Fibroblast of lung (primary cell): ENCODE measurements around the gene NAP1L4. TPM values are rescaled to one million over a fixed set of nuclear protein-coding genes. Genes with fewer than 3 reads are reported as not detected.

Source experiments
- DNase-seq, 2 donors: peaks; one replicate each; pipeline versions ENCODE4 v3.0.0 to v3.0.0-alpha.2; 2010; ENCODE audit warnings: low read depth in 2 of 2
- H2AFZ ChIP-seq: 2 replicates; pipeline ENCODE4 v1.5.1; 2012; ENCODE audit warnings: low read length, control low read depth, inconsistent platforms
- H3K27ac ChIP-seq: 2 replicates; pipeline ENCODE4 v1.5.1; 2011; ENCODE audit warnings: low read length, control low read depth; ENCODE audit not compliant: insufficient read depth
- H3K27me3 ChIP-seq: 2 replicates; pipeline ENCODE4 v1.5.1; 2011; ENCODE audit warnings: mild to moderate bottlenecking, low read length; ENCODE audit not compliant: control insufficient read depth, insufficient read depth
- H3K36me3 ChIP-seq: 2 replicates; pipeline ENCODE4 v1.5.1; 2011; ENCODE audit warnings: low read length; ENCODE audit not compliant: control insufficient read depth, insufficient read depth
- H3K4me1 ChIP-seq: 2 replicates; pipeline ENCODE4 v1.5.1; 2011; ENCODE audit warnings: low read length; ENCODE audit not compliant: control insufficient read depth, insufficient read depth; ENCODE audit errors: extremely low read depth
- H3K4me2 ChIP-seq: 2 replicates; pipeline ENCODE4 v1.5.1; 2011; ENCODE audit warnings: low read length, control low read depth; ENCODE audit not compliant: insufficient read depth; ENCODE audit errors: extremely low read depth
- H3K4me3 ChIP-seq, 4 experiments: fragments of 200-600 bp in 1 of 4; sonication (generic) in 1 of 4; replicated peaks in 1 of 4; 2 replicates each; pipeline ENCODE4 v1.5.1; 2011 to 2016; ENCODE audit warnings: low read length in 4 of 4, low read depth in 3 of 4, mild to moderate bottlenecking in 3 of 4, control low read depth in 2 of 4, inconsistent platforms in 1 of 4, mixed read lengths in 1 of 4; ENCODE audit not compliant: insufficient read depth in 1 of 4; ENCODE audit errors: control extremely low read depth in 1 of 4
- H3K79me2 ChIP-seq: 2 replicates; pipeline ENCODE4 v1.5.1; 2012; ENCODE audit warnings: mild to moderate bottlenecking, low read length, inconsistent platforms; ENCODE audit not compliant: control insufficient read depth, insufficient read depth
- H3K9ac ChIP-seq: 2 replicates; pipeline ENCODE4 v1.5.1; 2011; ENCODE audit warnings: mild to moderate bottlenecking, low read length, control low read depth; ENCODE audit not compliant: insufficient read depth
- H3K9me3 ChIP-seq: 2 replicates; pipeline ENCODE4 v1.5.1; 2012; ENCODE audit warnings: low read depth, low read length; ENCODE audit not compliant: control insufficient read depth, insufficient read depth
- H4K20me1 ChIP-seq: 2 replicates; pipeline ENCODE4 v1.5.1; 2011; ENCODE audit warnings: low read length; ENCODE audit not compliant: control insufficient read depth, insufficient read depth; ENCODE audit errors: extremely low read depth
- CTCF ChIP-seq, 2 donors: IDR thresholded peaks in 1 of 2; conservative IDR thresholded peaks in 1 of 2; 1 replicate in 1 of 2; 2 replicates in 1 of 2; pipeline ENCODE4 v1.5.1; 2011 to 2012; ENCODE audit warnings: low read length in 2 of 2, control low read depth in 1 of 2, inconsistent platforms in 1 of 2, low read depth in 1 of 2, mild to moderate bottlenecking in 1 of 2
- EZH2 ChIP-seq: IDR thresholded peaks from 2 replicates; pipeline ENCODE4 v1.5.1; 2012; ENCODE audit warnings: low read length, control low read depth, mild to moderate bottlenecking; ENCODE audit errors: missing control alignments
- polyA plus RNA-seq, 2 donors: library from polyadenylated mRNA; depleted of rRNA in 1 of 2; stranded (reverse) in 1 of 2; unstranded in 1 of 2; fragments of >200 nt; gene quantifications; 2 replicates each; pipeline ENCODE4 v1.2.1, GENCODE V29; 2011 to 2012; ENCODE audit warnings: missing spikeins in 1 of 2
- total RNA-seq: library from RNA; depleted of rRNA; stranded (reverse); fragments of >200 nt; gene quantifications from 2 replicates; pipeline ENCODE4 v1.2.1, GENCODE V29; 2014

Gene NAP1L4
- total and polyA plus RNA-seq, 2 donors (not counting 1 experiment from before 2014, with no cell fraction given): 79.5 to 113 TPM

- no peaks in the 10 kb centered on the region for H3K9me3 ChIP-seq
- peak; percentile 87 to 88 for DNase-seq
- peak overlapping the region; percentile 75 for H3K9ac ChIP-seq
- peaks cover 16% of the 10 kb centered on the region for H3K4me1 ChIP-seq
- H2AFZ ChIP-seq: peak overlapping the region; percentile 47
- TF ChIP-seq CTCF (conservative IDR thresholded peaks at IDR 0.05 in 1 of 2, IDR thresholded peaks at IDR 0.05 in 1 of 2; ENCODE audit: low read depth in 1 of 2, low read length in 2 of 2) (no peak), EZH2 (no peak)
- peak overlapping the region; percentile 73 for H3K27ac ChIP-seq
- H3K79me2 ChIP-seq: no peaks in the 10 kb centered on the region
- peak overlapping the region; percentile 75 for H3K4me2 ChIP-seq
- no peaks in the 10 kb centered on the region for H3K36me3 ChIP-seq
- H4K20me1 ChIP-seq: no peaks in the 10 kb centered on the region
- H3K4me3 ChIP-seq: peak overlapping the region; percentile 49 to 78 (median 64)
- no peaks in the 10 kb centered on the region for H3K27me3 ChIP-seq
These were observed 90.0 kb downstream of the NAP1L4 start for GRCh38 chr11:2901854-2902783.

DNA sequence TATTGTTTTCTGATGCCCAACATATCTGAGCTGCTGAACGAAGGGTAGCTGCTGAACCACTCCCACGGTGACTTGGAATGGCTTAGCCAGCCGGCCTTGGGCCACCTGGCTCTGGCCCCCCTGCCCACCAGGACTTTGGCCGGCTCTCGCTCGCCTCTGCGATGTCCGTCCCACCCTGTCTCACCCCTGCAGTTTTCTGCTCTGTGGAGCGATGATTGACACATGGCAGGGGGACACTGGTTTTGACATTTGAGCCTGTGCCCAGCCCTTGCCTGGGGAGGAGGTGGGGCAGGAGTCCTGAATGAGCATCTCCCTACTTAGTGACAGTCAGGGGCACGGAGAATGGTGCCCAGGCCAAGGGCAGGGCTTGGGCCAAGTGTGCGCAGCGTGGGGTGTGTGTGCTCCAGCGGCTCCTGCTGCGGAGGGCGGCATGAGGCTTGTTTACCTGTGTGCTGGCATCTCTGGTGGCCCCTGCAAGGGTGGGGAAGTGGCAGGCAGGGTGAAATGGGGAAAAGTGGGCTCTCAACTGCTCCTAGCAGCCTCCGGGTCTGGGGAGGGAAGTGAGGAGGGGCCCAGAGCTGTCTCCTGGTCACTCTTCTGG, 90.8 kb downstream of the NAP1L4 start:
- Histone ChIP-seq H3K27ac (peak overlapping the region; percentile 63), H3K27me3 (no peaks in the 10 kb centered on the region), H3K79me2 (no peaks in the 10 kb centered on the region), H4K20me1 (no peaks in the 10 kb centered on the region), H2AFZ (peak overlapping the region; percentile 47), H3K4me1 (peaks cover 16% of the 10 kb centered on the region), H3K4me3 (peak overlapping the region in 3 of 4 experiments; percentile 19 to 78 (median 19)), H3K9ac (peak overlapping the region; percentile 48), H3K4me2 (peak overlapping the region; percentile 75), H3K9me3 (no peaks in the 10 kb centered on the region), H3K36me3 (no peaks in the 10 kb centered on the region)
- no peak for TF ChIP-seq EZH2
- TF ChIP-seq CTCF (conservative IDR thresholded peaks at IDR 0.05 in 1 of 2, IDR thresholded peaks at IDR 0.05 in 1 of 2; ENCODE audit: low read depth in 1 of 2, low read length in 2 of 2): no peak
- DNase-seq: no peak

DNA sequence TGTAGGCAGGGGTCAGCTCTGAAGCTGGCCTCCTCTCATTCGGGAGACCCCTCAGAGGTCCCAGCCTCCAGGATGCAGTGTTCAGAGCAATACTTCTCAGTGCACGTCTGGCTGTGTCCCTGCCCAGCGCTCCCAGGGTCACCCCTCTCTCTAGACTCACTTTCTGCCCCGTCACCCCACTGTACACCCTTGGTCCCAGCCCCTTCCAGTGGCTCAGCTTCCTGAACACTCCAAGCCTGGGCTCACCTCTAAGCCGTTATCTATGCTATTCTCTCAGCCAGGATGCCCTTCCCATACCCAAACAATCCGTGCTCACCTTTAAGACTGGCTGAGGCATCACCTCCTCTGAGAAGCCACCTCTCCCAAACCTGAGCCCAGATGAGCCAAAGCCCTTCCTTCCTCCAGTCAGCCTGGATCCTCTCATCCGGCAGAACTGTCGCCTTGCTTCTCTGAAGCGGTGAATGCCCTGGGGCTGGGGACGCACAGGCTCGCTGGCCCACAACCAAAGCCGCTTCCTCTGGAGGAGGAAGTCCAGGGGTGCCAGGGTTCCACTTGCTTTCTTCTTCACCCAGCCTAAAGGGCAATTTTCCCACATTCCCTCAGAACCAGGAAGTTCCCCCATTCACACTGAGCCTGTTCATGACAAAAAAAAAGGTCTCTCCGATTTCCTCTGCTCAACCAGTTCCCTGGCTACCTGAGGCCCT, 92.9 kb downstream of the NAP1L4 start:
- Histone ChIP-seq H3K27ac (peak overlapping the region; percentile 57), H3K36me3 (no peaks in the 10 kb centered on the region), H3K4me2 (no peak overlapping the region), H3K9ac (no peak overlapping the region), H3K27me3 (no peaks in the 10 kb centered on the region), H3K4me1 (peaks cover 16% of the 10 kb centered on the region), H3K4me3 (no peak overlapping the region), H4K20me1 (no peaks in the 10 kb centered on the region), H2AFZ (no peak overlapping the region), H3K9me3 (no peaks in the 10 kb centered on the region), H3K79me2 (no peaks in the 10 kb centered on the region)
- TF ChIP-seq CTCF (conservative IDR thresholded peaks at IDR 0.05 in 1 of 2, IDR thresholded peaks at IDR 0.05 in 1 of 2; ENCODE audit: low read depth in 1 of 2, low read length in 2 of 2) (no peak), EZH2 (no peak)
- DNase-seq: no peak
